Tibial nerve (tissue), 4 donors: ENCODE results near the gene TUBA3C.

Experiments
- EP300 ChIP-seq, 2 donors: sonication (generic); formaldehyde crosslinking; IDR thresholded peaks; one replicate each; pipeline ENCODE4 v1.6.1; 2017; ENCODE audit warnings: antibody characterized with exemption in 2 of 2, mild to moderate bottlenecking in 1 of 2
- POLR2A ChIP-seq, 2 donors: fragments of 450-650 bp; IDR thresholded peaks; one replicate each; pipeline ENCODE4 v1.6.1; 2017; ENCODE audit warnings: antibody characterized with exemption in 2 of 2, mild to moderate bottlenecking in 2 of 2, moderate library complexity in 2 of 2
- TF ChIP-seq, protein P1 (sequence below), 5 experiments: fragments of 200-600 bp in 3 of 5; fragments of 450-650 bp in 2 of 5; sonication (generic) in 3 of 5; IDR thresholded peaks; one replicate each; pipeline ENCODE4 v1.5.1; 2016 to 2019; ENCODE audit warnings: antibody characterized with exemption in 5 of 5, mild to moderate bottlenecking in 3 of 5, moderate library complexity in 2 of 5

DNA sequence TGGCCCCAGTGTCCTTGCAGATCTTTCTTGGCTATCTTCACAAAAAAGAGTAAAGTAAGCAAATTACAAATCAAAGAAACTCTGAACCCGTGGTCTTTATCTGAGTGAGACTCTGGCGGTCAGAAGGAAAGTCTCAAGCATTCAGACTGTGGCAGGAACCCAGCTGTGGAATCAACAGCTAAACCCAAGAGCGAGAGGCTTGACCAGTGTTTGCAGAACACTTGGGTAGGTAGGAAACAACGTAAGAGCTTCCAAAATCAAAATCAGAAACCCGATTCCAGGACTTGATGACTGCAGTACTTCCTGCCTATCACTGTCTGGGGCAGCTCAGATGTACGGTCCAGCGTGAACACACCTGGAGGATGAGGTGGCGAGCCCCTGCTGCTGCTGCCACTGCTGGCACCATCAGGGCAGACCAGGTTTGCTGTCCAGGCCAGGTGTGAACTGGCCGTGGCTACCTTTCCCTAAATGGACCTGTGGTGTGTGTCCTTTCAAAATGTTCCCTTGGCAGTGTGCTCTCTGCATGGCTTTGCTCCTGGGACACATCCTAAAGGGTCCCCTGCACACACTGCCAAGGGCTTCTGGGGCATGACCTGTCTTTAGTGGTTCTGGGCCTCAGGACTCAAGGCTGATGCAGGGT is 9.5 kb downstream of the TUBA3C start:
- TF ChIP-seq, protein P1, sequence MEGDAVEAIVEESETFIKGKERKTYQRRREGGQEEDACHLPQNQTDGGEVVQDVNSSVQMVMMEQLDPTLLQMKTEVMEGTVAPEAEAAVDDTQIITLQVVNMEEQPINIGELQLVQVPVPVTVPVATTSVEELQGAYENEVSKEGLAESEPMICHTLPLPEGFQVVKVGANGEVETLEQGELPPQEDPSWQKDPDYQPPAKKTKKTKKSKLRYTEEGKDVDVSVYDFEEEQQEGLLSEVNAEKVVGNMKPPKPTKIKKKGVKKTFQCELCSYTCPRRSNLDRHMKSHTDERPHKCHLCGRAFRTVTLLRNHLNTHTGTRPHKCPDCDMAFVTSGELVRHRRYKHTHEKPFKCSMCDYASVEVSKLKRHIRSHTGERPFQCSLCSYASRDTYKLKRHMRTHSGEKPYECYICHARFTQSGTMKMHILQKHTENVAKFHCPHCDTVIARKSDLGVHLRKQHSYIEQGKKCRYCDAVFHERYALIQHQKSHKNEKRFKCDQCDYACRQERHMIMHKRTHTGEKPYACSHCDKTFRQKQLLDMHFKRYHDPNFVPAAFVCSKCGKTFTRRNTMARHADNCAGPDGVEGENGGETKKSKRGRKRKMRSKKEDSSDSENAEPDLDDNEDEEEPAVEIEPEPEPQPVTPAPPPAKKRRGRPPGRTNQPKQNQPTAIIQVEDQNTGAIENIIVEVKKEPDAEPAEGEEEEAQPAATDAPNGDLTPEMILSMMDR (IDR thresholded peaks at IDR 0.05) = no peak
- TF ChIP-seq POLR2A (IDR thresholded peaks at IDR 0.05) (no peak), EP300 (IDR thresholded peaks at IDR 0.05) (no peak)
